DMS114 treated with DMSO at 0.1 percent for 48 hours (cell line): Measurements from ENCODE around the gene ZNF503.

Source experiments
- DNase-seq: peaks from one replicate; lab custom pipeline; 2025; ENCODE audit not compliant: unreplicated experiment; lab: John Stamatoyannopoulos, UW

ZNF503 gene

DNA sequence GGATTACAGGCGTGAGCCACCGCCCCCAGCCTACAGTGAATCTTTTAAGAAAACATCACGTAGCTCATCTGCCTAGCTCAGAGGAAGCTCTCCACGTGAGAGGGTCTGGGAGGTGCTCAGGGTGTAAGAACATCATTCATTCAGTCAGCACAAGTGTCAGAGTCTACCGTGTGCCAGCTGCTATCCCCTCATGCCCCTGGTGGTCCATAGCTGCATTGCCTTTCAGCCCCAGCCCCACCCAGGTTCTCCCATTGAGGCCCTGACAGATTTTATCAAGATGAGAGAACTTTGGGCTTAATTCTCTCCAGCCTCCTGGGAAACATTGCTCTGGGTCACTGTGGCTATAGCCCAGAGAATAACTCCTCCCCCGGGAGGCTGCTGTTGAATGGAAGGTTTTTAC, 45.1 kb downstream of the ZNF503 start:
- no peak for DNase-seq

DNA sequence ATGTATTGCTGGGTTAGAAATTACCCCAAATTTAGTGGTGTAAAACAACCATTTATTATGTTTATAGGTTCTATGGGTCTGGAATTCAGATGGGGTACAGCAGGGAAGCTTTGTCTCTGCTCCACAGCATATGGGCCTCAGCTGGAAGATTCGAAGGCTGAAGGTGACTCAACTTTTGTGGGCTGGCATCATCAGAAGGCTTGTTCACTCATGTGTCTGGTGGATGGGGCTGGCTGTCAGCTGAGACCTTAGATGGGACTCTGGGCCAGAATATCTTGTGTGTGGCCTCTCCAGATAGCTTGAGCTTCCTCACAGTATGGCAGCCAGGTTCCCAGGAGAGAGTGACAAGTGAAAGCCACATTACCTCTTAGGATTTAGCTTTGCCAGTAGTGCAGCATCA, 45.9 kb downstream of the ZNF503 start:
- DNase-seq, result no peak

DNA sequence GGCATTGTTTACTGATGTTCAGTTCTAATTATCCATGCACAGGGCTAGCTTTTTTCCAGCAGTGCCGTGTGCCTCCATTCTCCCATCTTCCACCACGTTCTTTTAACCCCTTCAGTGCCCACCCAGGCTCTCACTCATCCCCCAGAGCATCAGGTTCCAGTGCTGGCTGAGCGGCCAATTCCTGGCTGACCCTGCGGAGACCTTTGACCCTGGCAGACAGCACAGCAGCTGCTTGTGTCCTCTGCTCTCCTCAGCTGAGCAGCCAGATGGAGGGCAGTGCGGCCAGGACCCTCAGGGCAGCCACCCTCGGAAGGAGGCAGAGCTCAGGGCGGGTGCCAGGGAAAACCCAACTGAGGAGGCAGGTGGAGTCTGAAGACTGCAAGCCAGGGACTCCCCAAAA, 48.4 kb downstream of the ZNF503 start:
- DNase-seq, result no peak

DNA sequence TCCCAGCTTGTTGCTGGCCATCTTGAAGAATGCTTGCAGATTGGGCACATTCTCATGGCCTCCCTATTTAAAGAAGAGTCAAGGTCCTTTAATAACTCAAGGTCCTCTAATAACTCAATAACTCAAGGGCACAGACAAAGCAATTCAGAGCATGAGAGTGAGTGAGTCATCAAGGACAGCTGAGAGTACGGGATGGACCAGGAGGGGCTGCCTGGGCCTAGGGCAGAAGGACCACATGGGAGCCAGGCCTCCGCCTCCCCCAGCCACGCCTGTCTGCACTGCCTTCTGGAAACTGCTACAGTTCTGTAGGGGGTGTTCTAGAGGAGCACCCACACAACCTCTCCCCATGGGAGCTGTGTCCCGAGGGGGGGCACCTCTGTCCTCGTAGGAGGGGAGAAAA, 48.9 kb downstream of the ZNF503 start:
- no peak for DNase-seq

DNA sequence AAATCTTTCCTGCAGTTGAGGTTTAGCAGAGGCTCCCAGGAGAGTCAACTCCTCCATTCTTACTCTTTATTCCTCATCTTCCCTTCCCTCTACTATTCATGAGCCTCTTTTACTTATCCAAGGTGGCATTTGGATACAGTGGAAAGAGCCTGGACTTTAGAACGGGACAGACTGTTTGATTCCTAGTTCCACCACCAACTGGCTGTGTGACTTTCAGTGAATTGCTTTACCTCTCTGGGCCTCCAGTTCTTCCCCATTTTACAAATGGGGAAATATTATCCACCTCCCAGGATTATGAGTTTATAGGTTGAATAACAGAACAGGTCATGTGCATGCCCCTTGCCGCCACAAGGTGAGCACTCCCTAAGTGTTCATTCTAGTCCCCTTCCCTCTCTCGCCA, 49.9 kb downstream of the ZNF503 start:
- no peak for DNase-seq

DNA sequence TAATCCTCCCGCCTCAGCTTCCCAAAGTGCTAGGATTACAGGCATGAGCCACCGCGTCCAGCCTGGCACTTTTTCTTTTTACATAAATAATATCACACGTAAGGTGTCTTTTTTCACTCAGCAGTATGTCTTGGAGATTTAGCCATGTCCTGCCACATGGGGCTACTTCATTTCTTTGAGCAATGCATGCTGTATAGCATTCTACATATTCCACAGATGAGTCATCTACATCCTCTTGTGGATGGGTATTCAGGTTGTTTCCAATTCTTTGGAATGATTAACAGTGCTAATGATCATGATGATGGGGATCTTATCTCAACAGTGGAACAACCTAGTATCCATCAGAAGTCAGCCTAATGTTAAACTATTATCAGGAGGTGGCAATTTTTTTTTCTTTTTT, 50.8 kb downstream of the ZNF503 start:
- DNase-seq, result no peak
